Mucosa of rectum (tissue), 2 donors: Measurements from ENCODE around the gene SYCN.

Experiments used
- H3K27ac ChIP-seq, 2 donors: one replicate each; pipeline ENCODE4 v1.7.0; 2013; ENCODE audit warnings: inconsistent platforms in 2 of 2, low read depth in 2 of 2, low read length in 2 of 2
- H3K27me3 ChIP-seq, 2 donors: one replicate each; pipeline ENCODE4 v1.7.0; 2013; ENCODE audit warnings: low read length in 2 of 2; ENCODE audit not compliant: control insufficient read depth in 2 of 2, insufficient read depth in 2 of 2
- H3K36me3 ChIP-seq, 2 donors: one replicate each; pipeline ENCODE4 v1.7.0; 2013; ENCODE audit warnings: low read length in 2 of 2; ENCODE audit not compliant: control insufficient read depth in 2 of 2, insufficient read depth in 2 of 2
- H3K4me1 ChIP-seq, 2 donors: one replicate each; pipeline ENCODE4 v1.7.0; 2013; ENCODE audit warnings: low read length in 2 of 2, mild to moderate bottlenecking in 1 of 2; ENCODE audit not compliant: control insufficient read depth in 2 of 2, insufficient read depth in 2 of 2
- H3K4me3 ChIP-seq, 2 donors: one replicate each; pipeline ENCODE4 v1.7.0; 2013; ENCODE audit warnings: low read length in 2 of 2
- H3K9ac ChIP-seq, 2 donors: one replicate each; pipeline ENCODE4 v1.7.0; 2013; ENCODE audit warnings: low read length in 2 of 2, low read depth in 1 of 2, mild to moderate bottlenecking in 1 of 2
- H3K9me3 ChIP-seq, 2 donors: one replicate each; pipeline ENCODE4 v1.7.0; 2013; ENCODE audit warnings: low read length in 2 of 2; ENCODE audit not compliant: control insufficient read depth in 2 of 2
- donor health status: healthy.
- donor health status: Normal muscosa, but diverticular disease.

SYCN gene

GRCh38 chr19:39155741-39156140 is 48.3 kb downstream of the SYCN start:
- Histone ChIP-seq H3K36me3 (peaks cover 0 to 5% of the 10 kb centered on the region in 2 donors), H3K9me3 (no peaks in the 10 kb centered on the region), H3K27ac (no peak overlapping the region), H3K27me3 (no peaks in the 10 kb centered on the region), H3K4me3 (no peak overlapping the region), H3K9ac (no peak overlapping the region), H3K4me1 (peaks cover 16 to 35% of the 10 kb centered on the region in 2 donors)

GRCh38 chr19:39155114-39155700 is 48.9 kb downstream of the SYCN start:
- no peak overlapping the region for H3K4me3 ChIP-seq
- H3K9me3 ChIP-seq = no peaks in the 10 kb centered on the region
- H3K4me1 ChIP-seq = peaks cover 16 to 35% of the 10 kb centered on the region in 2 donors
- no peaks in the 10 kb centered on the region for H3K27me3 ChIP-seq
- H3K36me3 ChIP-seq = peaks cover 0 to 5% of the 10 kb centered on the region in 2 donors
- H3K27ac ChIP-seq = peak overlapping the region in 1 of 2 donors; percentile 1
- no peak overlapping the region for H3K9ac ChIP-seq

GRCh38 chr19:39154629-39155100 is 49.4 kb downstream of the SYCN start:
- no peak overlapping the region for H3K9ac ChIP-seq
- H3K36me3 ChIP-seq = peaks cover 0 to 5% of the 10 kb centered on the region in 2 donors
- peaks cover 16 to 35% of the 10 kb centered on the region in 2 donors for H3K4me1 ChIP-seq
- H3K27ac ChIP-seq = peak overlapping the region in 1 of 2 donors; percentile 1
- no peaks in the 10 kb centered on the region for H3K9me3 ChIP-seq
- no peak overlapping the region for H3K4me3 ChIP-seq
- no peaks in the 10 kb centered on the region for H3K27me3 ChIP-seq

GRCh38 chr19:39154100-39154628 is 49.9 kb downstream of the SYCN start:
- Histone ChIP-seq H3K4me3 (no peak overlapping the region), H3K36me3 (peaks cover 0 to 6% of the 10 kb centered on the region in 2 donors), H3K27ac (no peak overlapping the region)

More at GRCh38 chr19:39154100-39154628, 49.9 kb downstream of the SYCN start:
- no peak overlapping the region for H3K9ac ChIP-seq
- H3K4me1 ChIP-seq = peaks cover 16 to 35% of the 10 kb centered on the region in 2 donors
- no peaks in the 10 kb centered on the region for H3K9me3 ChIP-seq
- H3K27me3 ChIP-seq = no peaks in the 10 kb centered on the region
